A673 (cell line): ENCODE results near the gene ST6GALNAC5.

ENCODE experiments used
- EZH2 ChIP-seq: fragments of 200-600 bp; sonication (generic); IDR thresholded peaks from 2 replicates; pipeline ENCODE4 v1.6.1; 2017; ENCODE audit warnings: borderline replicate concordance, low read depth, mild to moderate bottlenecking, mixed read lengths, antibody characterized with exemption, low read length; ENCODE audit not compliant: poor library complexity, severe bottlenecking
- TF ChIP-seq, protein P1 (sequence below): fragments of 300-800, 200-600 bp; sonication (generic); conservative IDR thresholded peaks from 2 replicates; pipeline ENCODE4 v1.5.1; 2017; ENCODE audit warnings: low read depth, mild to moderate bottlenecking, antibody characterized with exemption, low read length, moderate library complexity, mixed read lengths

DNA sequence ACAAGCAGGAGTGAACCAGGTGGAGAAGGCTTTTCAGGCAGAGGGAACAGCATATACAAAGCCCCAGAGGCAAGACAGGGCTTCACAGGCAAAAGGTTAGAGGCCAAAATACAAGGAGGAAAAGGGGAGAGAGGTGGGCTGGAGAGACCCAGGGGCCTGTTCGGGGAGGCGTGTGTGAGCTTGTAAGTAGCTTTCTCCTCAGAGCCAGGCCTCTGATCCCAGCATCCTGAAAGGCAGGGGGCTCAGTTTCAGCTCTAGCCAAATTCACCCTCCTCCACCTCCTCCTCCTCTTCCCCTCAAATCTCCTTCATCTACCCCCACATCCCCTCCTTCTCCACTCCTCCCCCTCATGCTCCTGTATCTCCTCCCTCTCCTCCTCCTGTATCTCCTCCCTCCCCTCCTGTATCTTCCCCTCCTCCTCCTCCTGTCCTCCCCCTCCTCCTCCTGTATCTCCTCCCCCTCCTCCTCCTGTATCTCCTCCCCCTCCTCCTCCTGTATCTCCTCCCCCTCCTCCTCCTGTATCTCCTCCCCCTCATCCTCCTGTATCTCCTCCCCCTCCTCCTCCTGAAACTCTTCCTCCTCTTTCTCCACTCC is 148.6 kb downstream of the ST6GALNAC5 start:
- TF ChIP-seq, protein P1, sequence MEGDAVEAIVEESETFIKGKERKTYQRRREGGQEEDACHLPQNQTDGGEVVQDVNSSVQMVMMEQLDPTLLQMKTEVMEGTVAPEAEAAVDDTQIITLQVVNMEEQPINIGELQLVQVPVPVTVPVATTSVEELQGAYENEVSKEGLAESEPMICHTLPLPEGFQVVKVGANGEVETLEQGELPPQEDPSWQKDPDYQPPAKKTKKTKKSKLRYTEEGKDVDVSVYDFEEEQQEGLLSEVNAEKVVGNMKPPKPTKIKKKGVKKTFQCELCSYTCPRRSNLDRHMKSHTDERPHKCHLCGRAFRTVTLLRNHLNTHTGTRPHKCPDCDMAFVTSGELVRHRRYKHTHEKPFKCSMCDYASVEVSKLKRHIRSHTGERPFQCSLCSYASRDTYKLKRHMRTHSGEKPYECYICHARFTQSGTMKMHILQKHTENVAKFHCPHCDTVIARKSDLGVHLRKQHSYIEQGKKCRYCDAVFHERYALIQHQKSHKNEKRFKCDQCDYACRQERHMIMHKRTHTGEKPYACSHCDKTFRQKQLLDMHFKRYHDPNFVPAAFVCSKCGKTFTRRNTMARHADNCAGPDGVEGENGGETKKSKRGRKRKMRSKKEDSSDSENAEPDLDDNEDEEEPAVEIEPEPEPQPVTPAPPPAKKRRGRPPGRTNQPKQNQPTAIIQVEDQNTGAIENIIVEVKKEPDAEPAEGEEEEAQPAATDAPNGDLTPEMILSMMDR: no peak
- TF ChIP-seq EZH2: no peak
